LoVo (cell line): ENCODE measurements around the gene CATSPERB.
A peak's percentile ranks its signal among the peaks of the same experiment; 100 is the strongest.
"Not testable (repeated sequence)": the region's sequence is repeated elsewhere in the genome, so short reads cannot be mapped to it uniquely, and the experiment has no call there.

Experiments used
- DNase-seq: peaks from one replicate; pipeline ENCODE4 v3.0.0-alpha.2; 2016; ENCODE audit warnings: low spot score

The CATSPERB gene

GRCh38 chr14:91669867-91670266 is 62.0 kb downstream of the CATSPERB start:
- DNase-seq, result no peak

- DNase-seq, result not testable (repeated sequence)
These were observed 64.8 kb downstream of the CATSPERB start for GRCh38 chr14:91667101-91667500.

- no peak for DNase-seq
These were observed 71.1 kb downstream of the CATSPERB start for GRCh38 chr14:91660790-91661189.

GRCh38 chr14:91654836-91655235 is 77.0 kb downstream of the CATSPERB start:
- no peak for DNase-seq

- no peak for DNase-seq
These were observed 78.4 kb downstream of the CATSPERB start for GRCh38 chr14:91653451-91653850.

GRCh38 chr14:91649930-91650329 is 82.0 kb downstream of the CATSPERB start:
- DNase-seq, result peak; percentile 48

GRCh38 chr14:91647856-91648255 is 84.0 kb downstream of the CATSPERB start:
- no peak for DNase-seq

- no peak for DNase-seq
These were observed 95.3 kb downstream of the CATSPERB start for GRCh38 chr14:91636604-91637003.

- DNase-seq, result no peak
These were observed 107.1 kb downstream of the CATSPERB start for GRCh38 chr14:91624757-91625156.

GRCh38 chr14:91614187-91614586 is 117.7 kb downstream of the CATSPERB start:
- no peak for DNase-seq

- no peak for DNase-seq
These were observed 118.3 kb downstream of the CATSPERB start for GRCh38 chr14:91613459-91614112.

- DNase-seq, result no peak
These were observed 120.4 kb downstream of the CATSPERB start for GRCh38 chr14:91611528-91611927.

- DNase-seq, result no peak
These were observed 122.7 kb downstream of the CATSPERB start for GRCh38 chr14:91609161-91609560.

GRCh38 chr14:91607322-91608047 is 124.4 kb downstream of the CATSPERB start:
- DNase-seq, result no peak

GRCh38 chr14:91606851-91607250 is 125.0 kb downstream of the CATSPERB start:
- DNase-seq, result no peak

- DNase-seq, result not testable (repeated sequence)
These were observed 127.3 kb downstream of the CATSPERB start for GRCh38 chr14:91604611-91605010.

- no peak for DNase-seq
These were observed 131.9 kb downstream of the CATSPERB start for GRCh38 chr14:91599994-91600393.

GRCh38 chr14:91595736-91596135 is 136.2 kb downstream of the CATSPERB start:
- no peak for DNase-seq

GRCh38 chr14:91593957-91594356 is 137.9 kb downstream of the CATSPERB start:
- not testable (repeated sequence) for DNase-seq

GRCh38 chr14:91586410-91586809 is 145.5 kb downstream of the CATSPERB start:
- no peak for DNase-seq

GRCh38 chr14:91585856-91586255 is 146.0 kb downstream of the CATSPERB start:
- DNase-seq, result no peak

GRCh38 chr14:91582761-91583160 is 149.1 kb downstream of the CATSPERB start:
- no peak for DNase-seq

- no peak for DNase-seq
These were observed 150.9 kb downstream of the CATSPERB start for GRCh38 chr14:91580876-91581577.
